ENCODE measurements around the gene STX1B.

DNA sequence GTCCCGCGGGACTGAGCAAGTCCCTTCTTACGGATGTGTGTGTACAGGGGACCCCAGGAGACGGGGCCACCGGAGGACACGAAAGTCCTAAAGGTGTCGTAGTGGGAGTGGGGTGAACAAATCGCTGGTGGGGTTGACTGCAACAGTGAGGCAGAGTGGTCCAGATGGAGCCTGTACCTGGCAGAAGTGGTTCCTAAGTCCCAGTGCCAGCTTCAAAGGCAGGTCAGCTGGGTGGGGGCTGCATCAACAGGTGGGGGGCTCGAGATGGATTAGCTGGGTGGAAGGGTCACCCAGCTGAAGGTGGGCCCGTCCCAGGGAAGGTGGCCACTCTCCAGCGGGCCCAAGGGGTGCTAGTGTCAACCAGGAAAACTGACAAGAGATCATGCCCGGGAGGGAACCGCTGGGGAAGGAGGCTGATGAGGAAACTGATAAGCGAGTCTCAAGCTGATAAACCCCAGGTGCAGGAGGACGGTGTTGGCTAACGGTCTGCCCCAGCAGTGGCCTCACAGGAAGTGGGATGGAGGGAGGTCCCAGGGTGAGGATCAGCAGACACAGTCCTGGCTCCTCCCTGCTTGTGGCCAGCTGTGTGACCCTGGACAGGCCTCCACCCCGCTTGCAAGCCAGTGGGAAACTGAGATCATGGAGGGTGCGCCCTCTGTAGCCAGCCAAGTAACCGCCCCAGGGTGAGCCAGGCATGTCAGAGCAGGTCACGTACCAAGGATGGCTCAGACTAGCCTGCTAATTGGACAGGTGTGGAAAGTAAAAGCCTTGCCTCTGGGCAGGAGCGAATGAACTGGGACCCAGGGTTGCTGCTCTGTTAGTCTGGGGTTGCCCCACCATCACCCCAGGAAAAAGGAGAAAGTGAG, 60.6 kb downstream of the STX1B start:
- TF ChIP-seq, protein P1, sequence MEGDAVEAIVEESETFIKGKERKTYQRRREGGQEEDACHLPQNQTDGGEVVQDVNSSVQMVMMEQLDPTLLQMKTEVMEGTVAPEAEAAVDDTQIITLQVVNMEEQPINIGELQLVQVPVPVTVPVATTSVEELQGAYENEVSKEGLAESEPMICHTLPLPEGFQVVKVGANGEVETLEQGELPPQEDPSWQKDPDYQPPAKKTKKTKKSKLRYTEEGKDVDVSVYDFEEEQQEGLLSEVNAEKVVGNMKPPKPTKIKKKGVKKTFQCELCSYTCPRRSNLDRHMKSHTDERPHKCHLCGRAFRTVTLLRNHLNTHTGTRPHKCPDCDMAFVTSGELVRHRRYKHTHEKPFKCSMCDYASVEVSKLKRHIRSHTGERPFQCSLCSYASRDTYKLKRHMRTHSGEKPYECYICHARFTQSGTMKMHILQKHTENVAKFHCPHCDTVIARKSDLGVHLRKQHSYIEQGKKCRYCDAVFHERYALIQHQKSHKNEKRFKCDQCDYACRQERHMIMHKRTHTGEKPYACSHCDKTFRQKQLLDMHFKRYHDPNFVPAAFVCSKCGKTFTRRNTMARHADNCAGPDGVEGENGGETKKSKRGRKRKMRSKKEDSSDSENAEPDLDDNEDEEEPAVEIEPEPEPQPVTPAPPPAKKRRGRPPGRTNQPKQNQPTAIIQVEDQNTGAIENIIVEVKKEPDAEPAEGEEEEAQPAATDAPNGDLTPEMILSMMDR (IDR thresholded peaks at IDR 0.05 in 8 of 11, conservative IDR thresholded peaks at IDR 0.05 in 3 of 11): no peak
- peak; percentile 84 to 90 (median 87) for TF ChIP-seq POLR2AphosphoS5 (IDR thresholded peaks at IDR 0.05)
